IMR-90 (cell line): ENCODE data around the gene TGFBR2. TPM values are rescaled to one million over a fixed set of nuclear protein-coding genes. Genes with fewer than 3 reads are reported as not detected.

Source experiments
- ATAC-seq: fragments of 200-7000 bp; cut with Tn5 transposase; 2 replicates; pipeline ENCODE4 v1.9.1; 2020; ENCODE audit warnings: low read depth, mild to moderate bottlenecking, moderate library complexity
- BruUV-seq: library from RNA; stranded (reverse); fragments of 400-500 nt; replicated peaks from 2 replicates; lab custom pipeline; 2021; lab: Mats Ljungman, UMichigan
- CTCF ChIA-PET: fragments of 300-600 bp; formaldehyde crosslinking; extraction: SDS; loops from one replicate; lab custom pipeline; 2021; ENCODE audit warnings: antibody characterized with exemption; lab: Yijun Ruan, JAX
- POLR2A ChIA-PET: fragments of 300-600 bp; sonication (Branson Sonifier 250); formaldehyde crosslinking; loops from one replicate; lab custom pipeline; 2022; ENCODE audit warnings: antibody characterized with exemption; ENCODE audit not compliant: unreplicated experiment; lab: Charles Lee
- DNase-seq: peaks from one replicate; pipeline ENCODE4 v3.0.0; 2013
- H2AFZ ChIP-seq: replicated peaks from 2 replicates; pipeline ENCODE3; 2013; ENCODE audit warnings: low read length, mild to moderate bottlenecking; ENCODE audit not compliant: poor library complexity
- H2AK5ac ChIP-seq: 2 replicates; pipeline ENCODE4 v1.6.1; 2013; ENCODE audit warnings: low read depth, low read length, inconsistent platforms
- H2AK9ac ChIP-seq: replicated peaks from 2 replicates; pipeline ENCODE3; 2013; ENCODE audit warnings: mild to moderate bottlenecking, low read depth, low read length, moderate library complexity; ENCODE audit not compliant: poor library complexity
- H2BK120ac ChIP-seq: 2 replicates; pipeline ENCODE4 v1.6.1; 2013; ENCODE audit warnings: low read depth, low read length, inconsistent platforms
- H2BK15ac ChIP-seq: 3 replicates; pipeline ENCODE4 v1.6.1; 2013; ENCODE audit warnings: low read depth, low read length, inconsistent platforms
- H2BK20ac ChIP-seq: 2 replicates; pipeline ENCODE4 v1.6.1; 2013; ENCODE audit warnings: low read depth, mild to moderate bottlenecking, inconsistent platforms, low read length, moderate library complexity
- H2BK5ac ChIP-seq: 2 replicates; pipeline ENCODE4 v1.6.1; 2013; ENCODE audit warnings: mild to moderate bottlenecking, low read depth, low read length, inconsistent platforms; ENCODE audit not compliant: poor library complexity, severe bottlenecking
- H3K14ac ChIP-seq: replicated peaks from 2 replicates; pipeline ENCODE4 v1.6.1; 2013; ENCODE audit warnings: low read depth, low read length, inconsistent platforms
- H3K18ac ChIP-seq: 2 replicates; pipeline ENCODE4 v1.6.1; 2013; ENCODE audit warnings: low read depth, low read length, control low read depth
- H3K23ac ChIP-seq: 2 replicates; pipeline ENCODE4 v1.6.1; 2013; ENCODE audit warnings: low read depth, low read length, inconsistent platforms
- H3K27ac ChIP-seq: 2 replicates; pipeline ENCODE4 v1.5.1; 2013; ENCODE audit warnings: mild to moderate bottlenecking, control low read depth, low read length; ENCODE audit not compliant: insufficient read depth
- H3K27me3 ChIP-seq: 2 replicates; pipeline ENCODE4 v1.6.1; 2013; ENCODE audit warnings: low read length; ENCODE audit not compliant: control insufficient read depth, insufficient read depth
- H3K36me3 ChIP-seq: 2 replicates; pipeline ENCODE4 v1.6.1; 2013; ENCODE audit warnings: low read length, mixed read lengths; ENCODE audit not compliant: control insufficient read depth, insufficient read depth
- H3K4ac ChIP-seq: 2 replicates; pipeline ENCODE4 v1.6.1; 2013; ENCODE audit warnings: low read depth, low read length, inconsistent platforms
- H3K4me1 ChIP-seq: 2 replicates; pipeline ENCODE4 v1.6.1; 2013; ENCODE audit warnings: low read length, mixed read lengths; ENCODE audit not compliant: control insufficient read depth, insufficient read depth
- H3K4me2 ChIP-seq: 2 replicates; pipeline ENCODE4 v1.6.1; 2013; ENCODE audit warnings: low read depth, mild to moderate bottlenecking, control low read depth, low read length, moderate library complexity
- H3K4me3 ChIP-seq: 2 replicates; pipeline ENCODE4 v1.5.1; 2013; ENCODE audit warnings: low read depth, mild to moderate bottlenecking, control low read depth, low read length, moderate library complexity; ENCODE audit not compliant: insufficient read depth
- H3K56ac ChIP-seq: 2 replicates; pipeline ENCODE4 v1.6.1; 2013; ENCODE audit warnings: low read length, inconsistent platforms; ENCODE audit not compliant: insufficient read depth; ENCODE audit errors: extremely low read depth
- H3K79me1 ChIP-seq, 2 experiments: 2 replicates each; pipeline ENCODE4 v1.6.1; 2013; ENCODE audit warnings: low read length in 2 of 2, inconsistent platforms in 1 of 2, low read depth in 1 of 2
- H3K9ac ChIP-seq: 2 replicates; pipeline ENCODE4 v1.6.1; 2013; ENCODE audit warnings: low read depth, low read length, control low read depth
- H3K9me1 ChIP-seq: 2 replicates; pipeline ENCODE4 v1.6.1; 2013; ENCODE audit warnings: low read length, inconsistent platforms; ENCODE audit not compliant: insufficient read depth
- H3K9me3 ChIP-seq: 2 replicates; pipeline ENCODE4 v1.6.1; 2013; ENCODE audit warnings: low read length; ENCODE audit not compliant: control insufficient read depth, insufficient read depth
- H4K20me1 ChIP-seq: 2 replicates; pipeline ENCODE4 v1.6.1; 2013; ENCODE audit warnings: low read length, inconsistent platforms; ENCODE audit not compliant: insufficient read depth
- H4K5ac ChIP-seq: 2 replicates; pipeline ENCODE4 v1.6.1; 2013; ENCODE audit warnings: mild to moderate bottlenecking, low read depth, low read length, control low read depth
- H4K8ac ChIP-seq, 2 experiments: 2 replicates each; pipeline ENCODE4 v1.6.1; 2013; ENCODE audit warnings: low read depth in 2 of 2, low read length in 2 of 2, control low read depth in 1 of 2, inconsistent platforms in 1 of 2
- H4K91ac ChIP-seq: 2 replicates; pipeline ENCODE4 v1.6.1; 2013; ENCODE audit warnings: low read depth, low read length, inconsistent platforms; ENCODE audit not compliant: insufficient read depth
- CEBPB ChIP-seq: IDR thresholded peaks from 2 replicates; pipeline ENCODE4 v1.6.1; 2012; ENCODE audit warnings: low read depth, low read length, improper control_type of control experiment
- FOS ChIP-seq: fragments of 150-350 bp; IDR thresholded peaks from 2 replicates; pipeline ENCODE4 v1.6.1; 2016; ENCODE audit warnings: low read depth, low read length
- MAFK ChIP-seq: IDR thresholded peaks from 2 replicates; pipeline ENCODE4 v1.6.1; 2012; ENCODE audit warnings: low read depth, low read length, improper control_type of control experiment
- MAZ ChIP-seq: IDR thresholded peaks from 2 replicates; pipeline ENCODE4 v1.6.1; 2012; ENCODE audit warnings: low read depth, mild to moderate bottlenecking, low read length, improper control_type of control experiment, moderate library complexity, borderline replicate concordance
- MXI1 ChIP-seq: IDR thresholded peaks from 2 replicates; pipeline ENCODE4 v1.6.1; 2012; ENCODE audit warnings: low read depth, mild to moderate bottlenecking, low read length, moderate library complexity, borderline replicate concordance
- NFE2L2 ChIP-seq: fragments of 150-350 bp; IDR thresholded peaks from 2 replicates; pipeline ENCODE4 v1.6.1; 2016; ENCODE audit warnings: low read depth, mild to moderate bottlenecking, low read length
- POLR2A ChIP-seq: IDR thresholded peaks from 2 replicates; pipeline ENCODE4 v1.6.1; 2012; ENCODE audit warnings: mild to moderate bottlenecking, low read depth, low read length
- RAD21 ChIP-seq: IDR thresholded peaks from 2 replicates; pipeline ENCODE4 v1.6.1; 2012; ENCODE audit warnings: low read length, improper control_type of control experiment
- RFX5 ChIP-seq: IDR thresholded peaks from 2 replicates; pipeline ENCODE4 v1.8.0; 2012; ENCODE audit warnings: low read depth, mild to moderate bottlenecking, low read length, moderate library complexity
- WGBS, 2 experiments: methylation state at CpG; one replicate each; pipeline versions ENCODE4 v1.1.5 to v1.1.7; 2013; ENCODE audit warnings: missing lambda C conversion rate in 2 of 2; ENCODE audit not compliant: insufficient read length in 1 of 2; ENCODE audit errors: extremely low coverage in 2 of 2; 5-methylcytosine and 5-hydroxymethylcytosine counted together
- dilution Hi-C: fragments of 300-500 bp; cut with HindIII; formaldehyde crosslinking; loops from one replicate; pipeline ENCODE4 v1.14.3; 2018; ENCODE audit warnings: low sequenced_read_pairs; ENCODE audit not compliant: unreplicated experiment
- in situ Hi-C: fragments of 300-500 bp; cut with MboI; formaldehyde crosslinking; loops from 3 replicates; pipeline ENCODE4 v1.14.3; 2019; ENCODE audit warnings: low sequenced_read_pairs, inconsistent platforms, mixed read lengths
- intact Hi-C: fragments of 100-400 bp; cut with micrococcal nuclease; formaldehyde crosslinking; loops from 2 replicates; pipeline ENCODE4 v1.10.0; 2022
- polyA plus RNA-seq, 3 experiments: library from polyadenylated mRNA; depleted of rRNA; stranded (reverse); fragments of >200 nt; gene quantifications; 2 replicates each; pipeline ENCODE4 v1.2.3, GENCODE V29; 2012; ENCODE audit warnings: low replicate concordance in 1 of 3
- total RNA-seq: library from RNA; depleted of rRNA; stranded (reverse); fragments of >200 nt; gene quantifications from 2 replicates; pipeline ENCODE4 v1.2.3, GENCODE V29; 2012
- TF ChIP-seq, protein P1 (sequence below): fragments of 150-350 bp; IDR thresholded peaks from 2 replicates; pipeline ENCODE4 v1.6.1; 2017; ENCODE audit warnings: mild to moderate bottlenecking, antibody characterized with exemption, low read length, low read depth
- TF ChIP-seq, protein P2 (sequence below): fragments of 150-350 bp; IDR thresholded peaks from 2 replicates; pipeline ENCODE4 v1.6.1; 2016; ENCODE audit warnings: low read depth, mild to moderate bottlenecking, low read length, moderate library complexity, borderline replicate concordance

The TGFBR2 gene
- total and polyA plus RNA-seq, 2 of the 4 experiments (the other 2 are of a cell fraction) = 63.7 to 87.5 TPM

DNA sequence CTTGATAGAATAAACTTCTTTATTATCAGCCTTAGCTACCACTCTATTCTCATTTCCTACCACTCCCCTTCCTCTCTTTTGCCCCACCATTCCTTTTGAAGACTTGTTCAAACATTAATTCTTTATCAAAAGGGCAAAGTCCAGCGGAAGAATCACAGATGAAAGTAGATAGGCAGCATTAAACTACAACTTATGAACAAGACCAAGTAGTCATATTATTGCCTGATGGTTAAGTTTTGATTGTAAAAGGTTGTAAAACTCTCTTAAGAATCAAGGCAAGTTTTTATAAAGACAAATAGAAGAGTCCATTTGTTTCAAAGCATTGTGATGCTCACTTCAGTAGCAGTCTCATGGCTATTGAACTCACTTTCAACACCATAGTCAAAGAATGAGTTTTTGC, 22.4 kb upstream of the TGFBR2 start:
- CTCF ChIA-PET = no interaction called here
- POLR2A ChIA-PET = interaction anchor here (0.6 kb wide), 1 partner anchor 127 kb away, joined by 3 read pairs; no protein-coding TSS in a partner anchor
- H2BK5ac ChIP-seq = no peak overlapping the region

More for the DNA sequence above, 22.4 kb upstream of the TGFBR2 start:
- Histone ChIP-seq H4K8ac (no peak overlapping the region), H2BK120ac (no peak overlapping the region), H2AFZ (no peak overlapping the region), H3K4me2 (no peak overlapping the region), H3K4ac (no peak overlapping the region), H3K27ac (no peak overlapping the region), H2BK20ac (no peak overlapping the region), H3K4me3 (no peak overlapping the region), H3K56ac (no peak overlapping the region), H4K5ac (no peak overlapping the region), H2BK15ac (no peak overlapping the region), H3K9ac (no peak overlapping the region), H3K23ac (no peak overlapping the region), H3K4me1 (no peaks in the 10 kb centered on the region), H3K36me3 (no peaks in the 10 kb centered on the region), H4K91ac (no peak overlapping the region), H3K9me3 (no peaks in the 10 kb centered on the region), H2AK5ac (no peak overlapping the region), H3K14ac (no peak overlapping the region), H3K79me1 (no peaks in the 10 kb centered on the region), H4K20me1 (no peaks in the 10 kb centered on the region), H3K27me3 (no peaks in the 10 kb centered on the region), H3K9me1 (no peaks in the 10 kb centered on the region), H2AK9ac (no peak overlapping the region), H3K18ac (no peak overlapping the region)
- in situ Hi-C loops = no loop called here
- BruUV-seq = no TSS peak
- no CpG with 5 or more reads among the region's 1 CpG for WGBS, 2 experiments
- intact Hi-C loops = loop anchor here (5.0 kb wide), 1 partner anchor 962 kb away; no protein-coding TSS in a partner anchor
- ATAC-seq (no peak), DNase-seq (no peak)
- dilution Hi-C loops = no loop called here
- no peak for TF ChIP-seq CEBPB
- TF ChIP-seq POLR2A = no peak
- no peak for TF ChIP-seq FOS
- TF ChIP-seq MAZ = no peak
- TF ChIP-seq MAFK = no peak
- TF ChIP-seq, protein P1, sequence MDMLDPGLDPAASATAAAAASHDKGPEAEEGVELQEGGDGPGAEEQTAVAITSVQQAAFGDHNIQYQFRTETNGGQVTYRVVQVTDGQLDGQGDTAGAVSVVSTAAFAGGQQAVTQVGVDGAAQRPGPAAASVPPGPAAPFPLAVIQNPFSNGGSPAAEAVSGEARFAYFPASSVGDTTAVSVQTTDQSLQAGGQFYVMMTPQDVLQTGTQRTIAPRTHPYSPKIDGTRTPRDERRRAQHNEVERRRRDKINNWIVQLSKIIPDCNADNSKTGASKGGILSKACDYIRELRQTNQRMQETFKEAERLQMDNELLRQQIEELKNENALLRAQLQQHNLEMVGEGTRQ = no peak
- no peak for TF ChIP-seq NFE2L2
- TF ChIP-seq MXI1 = no peak
- no peak for TF ChIP-seq RFX5
- no peak for TF ChIP-seq RAD21
- TF ChIP-seq, protein P2, sequence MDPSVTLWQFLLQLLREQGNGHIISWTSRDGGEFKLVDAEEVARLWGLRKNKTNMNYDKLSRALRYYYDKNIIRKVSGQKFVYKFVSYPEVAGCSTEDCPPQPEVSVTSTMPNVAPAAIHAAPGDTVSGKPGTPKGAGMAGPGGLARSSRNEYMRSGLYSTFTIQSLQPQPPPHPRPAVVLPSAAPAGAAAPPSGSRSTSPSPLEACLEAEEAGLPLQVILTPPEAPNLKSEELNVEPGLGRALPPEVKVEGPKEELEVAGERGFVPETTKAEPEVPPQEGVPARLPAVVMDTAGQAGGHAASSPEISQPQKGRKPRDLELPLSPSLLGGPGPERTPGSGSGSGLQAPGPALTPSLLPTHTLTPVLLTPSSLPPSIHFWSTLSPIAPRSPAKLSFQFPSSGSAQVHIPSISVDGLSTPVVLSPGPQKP = no peak
